ENCODE data around the gene KLC4.
"Not testable (repeated sequence)": the region's sequence is repeated elsewhere in the genome, so short reads cannot be mapped to it uniquely, and the experiment has no call there.

Gene KLC4

GRCh38 chr6:43096451-43097097 is 37.1 kb downstream of the KLC4 start:
- no peaks in the 10 kb centered on the region for H3K9me3 ChIP-seq (ENCODE audit: low read length)
- H2AFZ ChIP-seq (ENCODE audit: low read depth, low read length), result no peak overlapping the region
- no peaks in the 10 kb centered on the region for H3K27me3 ChIP-seq (ENCODE audit: insufficient read depth, low read length)
- peaks cover 53% of the 10 kb centered on the region for H3K4me1 ChIP-seq (ENCODE audit: insufficient read depth, low read length)
- no peak overlapping the region for H3K4me3 ChIP-seq (ENCODE audit: low read length)
- no peaks in the 10 kb centered on the region for H3K36me3 ChIP-seq (ENCODE audit: insufficient read depth, low read length)

- H3K36me3 ChIP-seq (ENCODE audit: insufficient read depth, low read length), result no peaks in the 10 kb centered on the region
- no peak overlapping the region for H2AFZ ChIP-seq (ENCODE audit: low read depth, low read length)
- no peak overlapping the region for H3K4me3 ChIP-seq (ENCODE audit: low read length)
- no peaks in the 10 kb centered on the region for H3K27me3 ChIP-seq (ENCODE audit: insufficient read depth, low read length)
- peaks cover 52% of the 10 kb centered on the region for H3K4me1 ChIP-seq (ENCODE audit: insufficient read depth, low read length)
- H3K9me3 ChIP-seq (ENCODE audit: low read length), result no peaks in the 10 kb centered on the region
Measured at GRCh38 chr6:43097098-43097489, 37.7 kb downstream of the KLC4 start.

GRCh38 chr6:43097502-43097901 is 38.1 kb downstream of the KLC4 start:
- H2AFZ ChIP-seq (ENCODE audit: low read depth, low read length), result no peak overlapping the region
- H3K27me3 ChIP-seq (ENCODE audit: insufficient read depth, low read length), result no peaks in the 10 kb centered on the region
- no peaks in the 10 kb centered on the region for H3K36me3 ChIP-seq (ENCODE audit: insufficient read depth, low read length)
- H3K4me3 ChIP-seq (ENCODE audit: low read length), result no peak overlapping the region
- H3K4me1 ChIP-seq (ENCODE audit: insufficient read depth, low read length), result peaks cover 48% of the 10 kb centered on the region
- no peaks in the 10 kb centered on the region for H3K9me3 ChIP-seq (ENCODE audit: low read length)

- Histone ChIP-seq H3K27me3 (ENCODE audit: insufficient read depth, low read length) (no peaks in the 10 kb centered on the region), H3K4me3 (ENCODE audit: low read length) (no peak overlapping the region), H3K36me3 (ENCODE audit: insufficient read depth, low read length) (no peaks in the 10 kb centered on the region), H3K4me1 (ENCODE audit: insufficient read depth, low read length) (peaks cover 38% of the 10 kb centered on the region), H3K9me3 (ENCODE audit: low read length) (no peaks in the 10 kb centered on the region), H2AFZ (ENCODE audit: low read depth, low read length) (no peak overlapping the region)
Measured at GRCh38 chr6:43101497-43101896, 42.1 kb downstream of the KLC4 start.

- peaks cover 21% of the 10 kb centered on the region for H3K4me1 ChIP-seq (ENCODE audit: insufficient read depth, low read length)
- H3K27me3 ChIP-seq (ENCODE audit: insufficient read depth, low read length), result no peaks in the 10 kb centered on the region
- H3K9me3 ChIP-seq (ENCODE audit: low read length), result no peaks in the 10 kb centered on the region
- H3K36me3 ChIP-seq (ENCODE audit: insufficient read depth, low read length), result no peaks in the 10 kb centered on the region
- H3K4me3 ChIP-seq (ENCODE audit: low read length), result no peak overlapping the region
- H2AFZ ChIP-seq (ENCODE audit: low read depth, low read length), result no peak overlapping the region
Measured at GRCh38 chr6:43103253-43103876, 43.9 kb downstream of the KLC4 start.

- Histone ChIP-seq H3K9me3 (ENCODE audit: low read length) (no peaks in the 10 kb centered on the region), H3K27me3 (ENCODE audit: insufficient read depth, low read length) (no peaks in the 10 kb centered on the region), H2AFZ (ENCODE audit: low read depth, low read length) (no peak overlapping the region)
Measured at GRCh38 chr6:43105538-43106222, 46.2 kb downstream of the KLC4 start.

GRCh38 chr6:43107344-43108062 is 48.1 kb downstream of the KLC4 start:
- H3K4me3 ChIP-seq (ENCODE audit: low read length), result no peak overlapping the region
- H3K4me1 ChIP-seq (ENCODE audit: insufficient read depth, low read length), result peaks cover 21% of the 10 kb centered on the region
- H3K27me3 ChIP-seq (ENCODE audit: insufficient read depth, low read length), result no peaks in the 10 kb centered on the region
- H3K9me3 ChIP-seq (ENCODE audit: low read length), result no peaks in the 10 kb centered on the region
- no peaks in the 10 kb centered on the region for H3K36me3 ChIP-seq (ENCODE audit: insufficient read depth, low read length)
- no peak overlapping the region for H2AFZ ChIP-seq (ENCODE audit: low read depth, low read length)

More at GRCh38 chr6:43105538-43106222, 46.2 kb downstream of the KLC4 start:
- Histone ChIP-seq H3K4me1 (ENCODE audit: insufficient read depth, low read length) (peaks cover 21% of the 10 kb centered on the region), H3K36me3 (ENCODE audit: insufficient read depth, low read length) (no peaks in the 10 kb centered on the region), H3K4me3 (ENCODE audit: low read length) (no peak overlapping the region)

GRCh38 chr6:43113431-43114260 is 54.2 kb downstream of the KLC4 start:
- no peaks in the 10 kb centered on the region for H3K9me3 ChIP-seq (ENCODE audit: low read length)
- no peak overlapping the region for H2AFZ ChIP-seq (ENCODE audit: low read depth, low read length)
- H3K4me3 ChIP-seq (ENCODE audit: low read length), result no peak overlapping the region
- H3K36me3 ChIP-seq (ENCODE audit: insufficient read depth, low read length), result no peaks in the 10 kb centered on the region
- no peaks in the 10 kb centered on the region for H3K27me3 ChIP-seq (ENCODE audit: insufficient read depth, low read length)
- H3K4me1 ChIP-seq (ENCODE audit: insufficient read depth, low read length), result peaks cover 17% of the 10 kb centered on the region

- no peak overlapping the region for H2AFZ ChIP-seq (ENCODE audit: low read depth, low read length)
- H3K4me3 ChIP-seq (ENCODE audit: low read length), result no peak overlapping the region
Measured at GRCh38 chr6:43115365-43115764, 55.9 kb downstream of the KLC4 start.

GRCh38 chr6:43117466-43117865 is 58.0 kb downstream of the KLC4 start:
- not testable (repeated sequence) for H3K27me3 ChIP-seq (ENCODE audit: insufficient read depth, low read length); H3K36me3 ChIP-seq (ENCODE audit: insufficient read depth, low read length); H2AFZ ChIP-seq (ENCODE audit: low read depth, low read length); H3K4me3 ChIP-seq (ENCODE audit: low read length); H3K9me3 ChIP-seq (ENCODE audit: low read length)
- peaks cover 17% of the 10 kb centered on the region for H3K4me1 ChIP-seq (ENCODE audit: insufficient read depth, low read length)

More at GRCh38 chr6:43115365-43115764, 55.9 kb downstream of the KLC4 start:
- Histone ChIP-seq H3K4me1 (ENCODE audit: insufficient read depth, low read length) (peaks cover 17% of the 10 kb centered on the region), H3K36me3 (ENCODE audit: insufficient read depth, low read length) (no peaks in the 10 kb centered on the region), H3K9me3 (ENCODE audit: low read length) (no peaks in the 10 kb centered on the region), H3K27me3 (ENCODE audit: insufficient read depth, low read length) (no peaks in the 10 kb centered on the region)

- H3K27me3 ChIP-seq (ENCODE audit: insufficient read depth, low read length), result no peaks in the 10 kb centered on the region
- H3K4me3 ChIP-seq (ENCODE audit: low read length), result no peak overlapping the region
- no peaks in the 10 kb centered on the region for H3K9me3 ChIP-seq (ENCODE audit: low read length)
- H3K4me1 ChIP-seq (ENCODE audit: insufficient read depth, low read length), result peaks cover 8% of the 10 kb centered on the region
- no peaks in the 10 kb centered on the region for H3K36me3 ChIP-seq (ENCODE audit: insufficient read depth, low read length)
- H2AFZ ChIP-seq (ENCODE audit: low read depth, low read length), result no peak overlapping the region
Measured at GRCh38 chr6:43119482-43119881, 60.1 kb downstream of the KLC4 start.

GRCh38 chr6:43120101-43120763 is 60.8 kb downstream of the KLC4 start:
- no peaks in the 10 kb centered on the region for H3K9me3 ChIP-seq (ENCODE audit: low read length)
- no peaks in the 10 kb centered on the region for H3K27me3 ChIP-seq (ENCODE audit: insufficient read depth, low read length)
- no peak overlapping the region for H2AFZ ChIP-seq (ENCODE audit: low read depth, low read length)
- peaks cover 6% of the 10 kb centered on the region for H3K4me1 ChIP-seq (ENCODE audit: insufficient read depth, low read length)
- H3K4me3 ChIP-seq (ENCODE audit: low read length), result no peak overlapping the region
- no peaks in the 10 kb centered on the region for H3K36me3 ChIP-seq (ENCODE audit: insufficient read depth, low read length)
